K562 (cell line): ENCODE measurements around the gene CCNT2. TPM values are rescaled to one million over a fixed set of nuclear protein-coding genes. Genes with fewer than 3 reads are reported as not detected.
"Not testable (repeated sequence)": the region's sequence is repeated elsewhere in the genome, so short reads cannot be mapped to it uniquely, and the experiment has no call there.

Experiments
- ATAC-seq: fragments of 200-7000 bp; cut with Tn5 transposase; 3 replicates; pipeline ENCODE4 v1.9.1; 2020; ENCODE audit warnings: moderate library complexity
- BruUV-seq: library from RNA; stranded (reverse); fragments of 400-500 nt; replicated peaks from 2 replicates; lab custom pipeline; 2021; lab: Mats Ljungman, UMichigan
- CTCF ChIA-PET: fragments of 300-600 bp; formaldehyde crosslinking; extraction: SDS; loops from one replicate; lab custom pipeline; 2021; ENCODE audit warnings: low intra/inter-chr PET ratio; lab: Yijun Ruan, JAX
- POLR2A ChIA-PET: fragments of 300-600, 350-650 bp; sonication (Branson Sonifier 250); formaldehyde crosslinking; extraction: SDS; loops from one replicate; lab custom pipeline; 2021; ENCODE audit warnings: antibody characterized with exemption, inconsistent platforms; lab: Yijun Ruan, JAX
- DNase-seq, 4 experiments: peaks; one replicate each; pipeline versions ENCODE4 v3.0.0 to v3.0.0-alpha.2; 2011 to 2018; ENCODE audit warnings: low spot score in 3 of 4, mixed read lengths in 3 of 4; ENCODE audit errors: extremely low read depth in 1 of 4
- FAIRE-seq: peaks from 2 replicates; lab custom pipeline; 2011; peaks lifted over from hg19 to GRCh38; lab: Jason Lieb, UNC
- H2AFZ ChIP-seq: 2 replicates; pipeline ENCODE4 v1.6.0; 2011; ENCODE audit warnings: low read depth, low read length, control low read depth, inconsistent platforms
- H3K27ac ChIP-seq: fragments of 200-600 bp; 3 replicates; pipeline ENCODE4 v1.8.0; 2011; ENCODE audit warnings: low read depth, mild to moderate bottlenecking, control low read depth, inconsistent platforms, low read length, moderate library complexity, mixed read lengths; ENCODE audit errors: extremely low read depth
- H3K27me3 ChIP-seq, 2 experiments: fragments of 300-600 bp in 1 of 2; 2 replicates in 1 of 2; 3 replicates in 1 of 2; pipeline versions ENCODE4 v1.6.0 to v1.8.0; 2011; ENCODE audit warnings: inconsistent platforms in 2 of 2, low read length in 2 of 2, mild to moderate bottlenecking in 1 of 2, mixed read lengths in 1 of 2, moderate library complexity in 1 of 2; ENCODE audit not compliant: control insufficient read depth in 2 of 2, insufficient read depth in 2 of 2
- H3K36me3 ChIP-seq: fragments of 300-600 bp; 3 replicates; pipeline ENCODE4 v1.8.0; 2011; ENCODE audit warnings: mild to moderate bottlenecking, low read length, inconsistent platforms; ENCODE audit not compliant: control insufficient read depth, insufficient read depth
- H3K4me1 ChIP-seq, 2 experiments: fragments of 200-600 bp in 1 of 2; replicated peaks in 1 of 2; 2 replicates in 1 of 2; 3 replicates in 1 of 2; pipeline versions ENCODE4 v1.5.1 to v1.8.0; 2011; ENCODE audit warnings: inconsistent platforms in 2 of 2, low read length in 2 of 2, mild to moderate bottlenecking in 1 of 2, mixed read lengths in 1 of 2, moderate library complexity in 1 of 2; ENCODE audit not compliant: control insufficient read depth in 2 of 2, insufficient read depth in 2 of 2
- H3K4me2 ChIP-seq: 2 replicates; pipeline ENCODE4 v1.6.1; 2011; ENCODE audit warnings: low read length, control low read depth, inconsistent platforms, mixed read lengths; ENCODE audit not compliant: insufficient read depth
- H3K4me3 ChIP-seq: fragments of 200-600 bp; sonication (generic), shearing (Covaris generic); 2 replicates; pipeline ENCODE4 v1.5.1; 2016; ENCODE audit warnings: control low read depth, inconsistent platforms
- H3K79me2 ChIP-seq: fragments of 200-600 bp; 3 replicates; pipeline ENCODE4 v1.8.0; 2011; ENCODE audit warnings: low read length, inconsistent platforms; ENCODE audit not compliant: control insufficient read depth, insufficient read depth
- H3K9ac ChIP-seq, 2 experiments: 2 replicates each; pipeline versions ENCODE4 v1.6.0 to v1.6.1; 2011; ENCODE audit warnings: low read depth in 2 of 2, low read length in 2 of 2, control low read depth in 1 of 2, inconsistent platforms in 1 of 2, mild to moderate bottlenecking in 1 of 2, mixed read lengths in 1 of 2; ENCODE audit not compliant: insufficient read depth in 1 of 2
- H3K9me1 ChIP-seq: one replicate; pipeline ENCODE4 v1.6.0; 2011; ENCODE audit warnings: inconsistent platforms, mild to moderate bottlenecking, low read length, moderate library complexity; ENCODE audit not compliant: control insufficient read depth, insufficient read depth
- H3K9me3 ChIP-seq: replicated peaks from 2 replicates; pipeline ENCODE4 v1.5.1; 2011; ENCODE audit warnings: low read depth, low read length, inconsistent platforms; ENCODE audit not compliant: control insufficient read depth, insufficient read depth
- H4K20me1 ChIP-seq: replicated peaks from 2 replicates; pipeline ENCODE4 v1.6.1; 2011; ENCODE audit warnings: low read length, inconsistent platforms, mixed read lengths; ENCODE audit not compliant: control insufficient read depth, insufficient read depth
- CGGBP1 ChIP-seq: fragments of 250-450 bp; sonication (Bioruptor Pico); IDR thresholded peaks from 2 replicates; pipeline ENCODE4 v1.9.0; 2021; ENCODE audit warnings: mild to moderate bottlenecking
- ELK3 ChIP-seq: fragments of 450-650 bp; formaldehyde crosslinking; IDR thresholded peaks from 2 replicates; pipeline ENCODE4 v1.4.0; 2020; ENCODE audit warnings: mild to moderate bottlenecking
- HCFC1 ChIP-seq: IDR thresholded peaks from 2 replicates; pipeline ENCODE4 v1.6.1; 2012; ENCODE audit warnings: low read depth, low read length, improper control_type of control experiment
- JUNB ChIP-seq: fragments of 450-650 bp; formaldehyde crosslinking; conservative IDR thresholded peaks from 2 replicates; pipeline ENCODE4 v1.4.0; 2020; ENCODE audit warnings: mild to moderate bottlenecking
- KDM5B ChIP-seq: fragments of 200-600 bp; sonication (generic); IDR thresholded peaks from 2 replicates; pipeline ENCODE4 v1.6.1; 2012; ENCODE audit warnings: low read depth, mild to moderate bottlenecking, moderate library complexity, low read length, control low read depth, inconsistent platforms; ENCODE audit not compliant: insufficient replicate concordance
- NBN ChIP-seq: fragments of 450-650 bp; IDR thresholded peaks from 2 replicates; pipeline ENCODE4 v1.6.1; 2016; ENCODE audit warnings: low read depth, mild to moderate bottlenecking
- NEUROD1 ChIP-seq: fragments of 150-350 bp; IDR thresholded peaks from 2 replicates; pipeline ENCODE4 v1.6.1; 2014; ENCODE audit warnings: borderline replicate concordance, low read length, low read depth; ENCODE audit not compliant: partially characterized antibody
- SETDB1 ChIP-seq: IDR thresholded peaks from one replicate; pipeline ENCODE4 v1.6.1; 2012; ENCODE audit warnings: low read length, control low read depth, inconsistent platforms
- SP2 ChIP-seq: IDR thresholded peaks from 2 replicates; pipeline ENCODE4 v1.6.1; 2011; ENCODE audit warnings: mild to moderate bottlenecking, low read depth, low read length, moderate library complexity; ENCODE audit not compliant: poor library complexity, severe bottlenecking; ENCODE audit errors: extremely low read depth
- SREBF1 ChIP-seq: fragments of 150-350 bp; IDR thresholded peaks from 2 replicates; pipeline ENCODE4 v1.6.1; 2014; ENCODE audit warnings: antibody characterized with exemption, low read depth, low read length, borderline replicate concordance
- TRIM25 ChIP-seq: fragments of 450-650 bp; IDR thresholded peaks from 2 replicates; pipeline ENCODE4 v1.7.0; 2016; ENCODE audit warnings: borderline replicate concordance
- ZNF12 ChIP-seq: sonication (generic); formaldehyde crosslinking; IDR thresholded peaks from 2 replicates; pipeline ENCODE4 v1.4.0; 2020; ENCODE audit warnings: mild to moderate bottlenecking, missing genetic modification reagents
- ZNF316 ChIP-seq: fragments of 450-650 bp; IDR thresholded peaks from 2 replicates; pipeline ENCODE4 v1.6.1; 2016
- ZNF707 ChIP-seq: fragments of 250-450 bp; sonication (Bioruptor Pico); conservative IDR thresholded peaks from 2 replicates; pipeline ENCODE4 v1.8.0; 2022; ENCODE audit warnings: inconsistent platforms, mild to moderate bottlenecking, moderate library complexity
- WGBS: fragments of 100-300 bp; shearing (Covaris generic); methylation state at CpG from one replicate; pipeline ENCODE4 v1.1.6; 2016; ENCODE audit warnings: low coverage, mixed read lengths; ENCODE audit not compliant: insufficient coverage; ENCODE audit errors: missing lambda C conversion rate; 5-methylcytosine and 5-hydroxymethylcytosine counted together
- in situ Hi-C: fragments of 300-500 bp; cut with MboI; formaldehyde crosslinking; loops from 4 replicates; pipeline ENCODE4 v1.15.0; 2018; ENCODE audit warnings: inconsistent platforms, mixed read lengths
- intact Hi-C: fragments of 100-400 bp; cut with micrococcal nuclease; formaldehyde crosslinking; loops from 2 replicates; pipeline ENCODE4 v1.14.2; 2022
- polyA plus RNA-seq, 8 experiments: library from polyadenylated mRNA; depleted of rRNA in 4 of 8; stranded (reverse) in 5 of 8; unstranded in 3 of 8; fragments of >200 nt; fragmentation: Nextera tagmentation in 2 of 8; fragmentation: Illumina TruSeq in 1 of 8; extraction: Ambion mirVana in 2 of 8; extraction: Trizol in 1 of 8; gene quantifications; 2 replicates each; pipeline versions ENCODE4 v1.2.1 to v1.2.3, GENCODE V29; 2011 to 2014; ENCODE audit warnings: inconsistent platforms in 1 of 8, missing spikeins in 1 of 8
- total RNA-seq, 7 experiments: library from RNA; depleted of rRNA in 6 of 7; stranded (reverse); fragments of >200 nt in 6 of 7; fragmentation: Illumina TruSeq in 2 of 7; extraction: Trizol in 2 of 7; gene quantifications; 2 replicates each; pipeline versions ENCODE4 v1.2.1 to v1.2.3, GENCODE V29; 2011 to 2021; ENCODE audit warnings: low replicate concordance in 1 of 7

CCNT2 gene
- total and polyA plus RNA-seq, 9 of the 15 experiments (the other 6 are each of a cell fraction or from before 2014, with no cell fraction given) = 12.6 to 30.0 (median 22.7) TPM

DNA sequence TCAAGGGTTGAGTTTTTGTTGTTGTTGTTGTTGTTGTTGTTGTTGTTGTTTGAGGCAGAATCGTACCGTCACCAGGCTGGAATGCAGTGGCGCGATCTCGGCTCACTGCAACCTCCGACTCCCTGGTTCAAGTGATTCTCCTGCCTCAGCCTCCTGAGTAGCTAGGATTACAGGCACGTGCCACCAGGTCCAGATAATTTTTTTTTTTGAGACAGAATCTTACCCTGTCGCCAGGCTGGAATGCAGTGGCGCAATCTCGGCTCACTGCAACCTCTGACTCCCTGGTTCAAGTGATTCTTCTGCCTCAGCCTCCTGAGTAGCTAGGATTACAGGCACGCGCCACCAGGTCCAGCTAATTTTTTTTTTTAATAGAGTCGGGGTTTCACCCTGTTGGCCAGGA lies 14.9 kb upstream of the CCNT2 start:
- H3K4me1 ChIP-seq, H3K36me3 ChIP-seq, CTCF ChIA-PET, H3K27me3 ChIP-seq, H3K9me1 ChIP-seq, FAIRE-seq, DNase-seq, H3K9ac ChIP-seq, H4K20me1 ChIP-seq, intact Hi-C loops, H3K27ac ChIP-seq, BruUV-seq, ATAC-seq, H3K79me2 ChIP-seq, H2AFZ ChIP-seq, H3K9me3 ChIP-seq, H3K4me3 ChIP-seq, H3K4me2 ChIP-seq: not testable (repeated sequence)
- in situ Hi-C loops = loop anchor here (5.0 kb wide), 1 partner anchor 441 kb away; no protein-coding TSS in a partner anchor
- POLR2A ChIA-PET = interaction anchor here (0.6 kb wide), 1 partner anchor 132 kb away, joined by 3 read pairs; no protein-coding TSS in a partner anchor
- WGBS = 18% methylated on average over 10 of the region's 13 CpGs

GRCh38 chr2:134905168-134905567 lies 13.5 kb upstream of the CCNT2 start:
- in situ Hi-C loops (no loop called here), intact Hi-C loops (no loop called here)
- Histone ChIP-seq H3K36me3 (no peaks in the 10 kb centered on the region), H3K4me2 (no peak overlapping the region), H3K4me3 (no peak overlapping the region), H2AFZ (no peak overlapping the region), H3K4me1 (no peaks in the 10 kb centered on the region), H3K9ac (no peak overlapping the region), H3K79me2 (no peaks in the 10 kb centered on the region), H3K9me3 (no peaks in the 10 kb centered on the region), H4K20me1 (no peaks in the 10 kb centered on the region), H3K9me1 (no peaks in the 10 kb centered on the region), H3K27me3 (peaks cover 4 to 9% of the 10 kb centered on the region in 2 experiments; a peak in 1 of 5 replicates), H3K27ac (no peak overlapping the region)
- ChIA-PET POLR2A (no interaction called here), CTCF (no interaction called here)
- no peak for FAIRE-seq
- 10% methylated on average over 2 of the region's 2 CpGs for whole genome bisulfite sequencing
- DNase-seq = no peak
- ATAC-seq = no peak
- BruUV-seq = no TSS peak
- no peak for TF ChIP-seq SREBF1
- no peak for TF ChIP-seq SP2
- no peak for TF ChIP-seq NEUROD1
- no peak for TF ChIP-seq JUNB (CRISPR knock-in tag)
- TF ChIP-seq KDM5B = no peak
- TF ChIP-seq SETDB1 = no peak
- no peak for TF ChIP-seq ELK3 (CRISPR knock-in tag)
- TF ChIP-seq ZNF707 (CRISPR knock-in tag) = no peak
- no peak for TF ChIP-seq NBN
- no peak for TF ChIP-seq TRIM25
- TF ChIP-seq ZNF316 = no peak
- no peak for TF ChIP-seq HCFC1
- TF ChIP-seq CGGBP1 = no peak
- no peak for TF ChIP-seq ZNF12 (CRISPR knock-in tag)
